HepG2 (cell line): ENCODE measurements around the gene ZFP36L2. TPM values are rescaled to one million over a fixed set of nuclear protein-coding genes. Genes with fewer than 3 reads are reported as not detected.

Experiments used
- GPN1 ChIP-seq: sonication (generic); formaldehyde crosslinking; IDR thresholded peaks from 2 replicates; pipeline ENCODE4 v1.5.1; 2020; ENCODE audit warnings: missing genetic modification reagents, borderline replicate concordance
- IKZF4 ChIP-seq: sonication (generic); formaldehyde crosslinking; IDR thresholded peaks from 2 replicates; pipeline ENCODE4 v1.5.1; 2020; ENCODE audit warnings: borderline replicate concordance, mild to moderate bottlenecking, low read depth, missing genetic modification reagents; ENCODE audit errors: not compliant biosample characterization
- KLF12 ChIP-seq: sonication (generic); formaldehyde crosslinking; IDR thresholded peaks from 2 replicates; pipeline ENCODE4 v1.4.0; 2020; ENCODE audit warnings: missing genetic modification reagents, borderline replicate concordance
- RXRA ChIP-seq: sonication (generic); formaldehyde crosslinking; IDR thresholded peaks from 2 replicates; pipeline ENCODE4 v1.5.1; 2020; ENCODE audit warnings: missing genetic modification reagents
- SKI ChIP-seq: fragments of 450-650 bp; IDR thresholded peaks from one replicate; pipeline ENCODE4 v1.6.1; 2018; ENCODE audit warnings: mild to moderate bottlenecking; ENCODE audit not compliant: partially characterized antibody
- SRSF9 ChIP-seq: fragments of 200-400 bp; formaldehyde crosslinking; IDR thresholded peaks from 2 replicates; pipeline ENCODE4 v1.6.1; 2018; ENCODE audit warnings: borderline replicate concordance, mild to moderate bottlenecking, low read depth, low read length; ENCODE audit not compliant: insufficient read depth, poor library complexity, severe bottlenecking
- SSRP1 ChIP-seq: IDR thresholded peaks from 2 replicates; pipeline ENCODE4 v1.6.1; 2016; ENCODE audit warnings: control low read depth
- TBX2 ChIP-seq: sonication (generic); formaldehyde crosslinking; IDR thresholded peaks from 2 replicates; pipeline ENCODE4 v1.5.0; 2020; ENCODE audit warnings: missing genetic modification reagents, mild to moderate bottlenecking, borderline replicate concordance
- TSC22D2 ChIP-seq: sonication (generic); formaldehyde crosslinking; IDR thresholded peaks from 2 replicates; pipeline ENCODE4 v1.5.1; 2020; ENCODE audit warnings: missing genetic modification reagents, mild to moderate bottlenecking, borderline replicate concordance
- ZNF333 ChIP-seq: sonication (generic); formaldehyde crosslinking; IDR thresholded peaks from 2 replicates; pipeline ENCODE4 v1.4.0; 2020; ENCODE audit warnings: mild to moderate bottlenecking, missing genetic modification reagents, borderline replicate concordance
- ZNF33A ChIP-seq: sonication (generic); formaldehyde crosslinking; IDR thresholded peaks from 2 replicates; pipeline ENCODE4 v1.5.1; 2020; ENCODE audit warnings: missing genetic modification reagents, mild to moderate bottlenecking, moderate library complexity, borderline replicate concordance
- ZNF543 ChIP-seq: sonication (generic); formaldehyde crosslinking; IDR thresholded peaks from 2 replicates; pipeline ENCODE4 v1.4.0; 2020; ENCODE audit warnings: mild to moderate bottlenecking, missing genetic modification reagents
- ZNF766 ChIP-seq: sonication (generic); formaldehyde crosslinking; IDR thresholded peaks from 2 replicates; pipeline ENCODE4 v1.5.0; 2020; ENCODE audit warnings: missing genetic modification reagents, borderline replicate concordance
- polyA plus RNA-seq, 8 experiments: library from polyadenylated mRNA; depleted of rRNA in 3 of 8; stranded (reverse) in 7 of 8; unstranded in 1 of 8; fragments of >200 nt; fragmentation: Illumina TruSeq in 4 of 8; extraction: Trizol in 4 of 8; gene quantifications; 2 replicates each; pipeline versions ENCODE4 v1.2.1 to v1.2.3, GENCODE V29; 2011 to 2016; ENCODE audit warnings: low read depth in 4 of 8, missing spikeins in 1 of 8, mixed read lengths in 1 of 8; ENCODE audit not compliant: insufficient read depth in 1 of 8
- total RNA-seq, 5 experiments: library from RNA; depleted of rRNA; stranded (reverse); fragments of >200 nt; fragmentation: Illumina TruSeq; extraction: Trizol; gene quantifications; 2 replicates each; pipeline ENCODE4 v1.2.3, GENCODE V29; 2016; ENCODE audit warnings: low read depth in 1 of 5
- TF ChIP-seq, protein P1 (sequence below): sonication (generic); formaldehyde crosslinking; IDR thresholded peaks from 2 replicates; pipeline ENCODE4 v1.4.0; 2020; ENCODE audit warnings: missing genetic modification reagents, borderline replicate concordance
- TF ChIP-seq, protein P2 (sequence below): sonication (generic); formaldehyde crosslinking; IDR thresholded peaks from 2 replicates; pipeline ENCODE4 v1.5.1; 2020; ENCODE audit warnings: missing genetic modification reagents, mild to moderate bottlenecking, borderline replicate concordance
- TF ChIP-seq, protein P3 (sequence below): IDR thresholded peaks from 2 replicates; pipeline ENCODE4 v1.6.1; 2016; ENCODE audit warnings: control low read depth
- TF ChIP-seq, protein P4 (sequence below): sonication (generic); formaldehyde crosslinking; conservative IDR thresholded peaks from 2 replicates; pipeline ENCODE4 v1.4.0; 2020; ENCODE audit warnings: mild to moderate bottlenecking, missing genetic modification reagents, moderate library complexity
- TF ChIP-seq, protein P5 (sequence below): IDR thresholded peaks from 2 replicates; pipeline ENCODE4 v1.6.1; 2018; ENCODE audit warnings: missing genetic modification reagents, mild to moderate bottlenecking, missing compliant biosample characterization

The ZFP36L2 gene
- total and polyA plus RNA-seq, 2 of the 13 experiments (the other 11 are each of a cell fraction or from before 2014, with no cell fraction given), result 11.2 to 21.8 TPM

DNA sequence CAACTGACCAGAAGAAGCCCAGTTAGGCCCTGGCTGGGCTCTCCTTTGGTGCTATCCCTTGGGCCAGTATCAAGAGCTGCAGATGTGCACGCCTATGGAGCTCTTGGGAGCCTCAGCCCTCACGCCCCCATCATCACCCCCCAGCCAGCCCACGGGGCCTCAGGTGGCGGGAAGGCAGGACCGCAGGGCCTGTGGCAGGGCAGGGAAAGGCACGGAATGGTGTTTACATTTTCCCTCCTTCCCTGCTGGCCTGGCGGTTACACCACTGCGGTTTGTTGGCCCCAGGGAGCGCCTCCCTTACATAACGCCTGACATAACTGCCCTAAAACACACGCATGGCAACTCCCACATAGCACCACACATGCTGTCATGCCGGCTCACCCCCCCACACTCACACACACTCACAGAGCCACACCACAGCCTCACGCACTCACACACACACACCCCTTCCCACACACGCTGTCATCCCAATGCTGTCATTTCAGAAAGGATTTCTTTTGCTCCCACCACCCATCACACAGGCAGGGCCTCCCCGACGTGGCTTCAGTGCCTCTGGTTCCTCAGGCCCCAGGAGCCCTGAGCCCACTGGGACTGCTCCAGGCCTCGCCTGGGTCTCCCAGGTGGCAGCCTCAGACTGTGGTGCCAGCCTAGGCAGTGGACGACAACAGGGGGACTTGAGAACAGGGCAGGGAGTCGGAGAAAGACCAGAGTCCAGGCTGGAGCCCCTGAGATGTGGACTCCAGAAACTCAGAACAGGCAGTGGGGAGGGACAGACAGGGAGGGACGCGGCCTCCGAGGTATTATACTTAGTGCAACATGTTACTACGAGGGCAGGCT lies 15.7 kb downstream of the ZFP36L2 start (continued):
- TF ChIP-seq, protein P1, sequence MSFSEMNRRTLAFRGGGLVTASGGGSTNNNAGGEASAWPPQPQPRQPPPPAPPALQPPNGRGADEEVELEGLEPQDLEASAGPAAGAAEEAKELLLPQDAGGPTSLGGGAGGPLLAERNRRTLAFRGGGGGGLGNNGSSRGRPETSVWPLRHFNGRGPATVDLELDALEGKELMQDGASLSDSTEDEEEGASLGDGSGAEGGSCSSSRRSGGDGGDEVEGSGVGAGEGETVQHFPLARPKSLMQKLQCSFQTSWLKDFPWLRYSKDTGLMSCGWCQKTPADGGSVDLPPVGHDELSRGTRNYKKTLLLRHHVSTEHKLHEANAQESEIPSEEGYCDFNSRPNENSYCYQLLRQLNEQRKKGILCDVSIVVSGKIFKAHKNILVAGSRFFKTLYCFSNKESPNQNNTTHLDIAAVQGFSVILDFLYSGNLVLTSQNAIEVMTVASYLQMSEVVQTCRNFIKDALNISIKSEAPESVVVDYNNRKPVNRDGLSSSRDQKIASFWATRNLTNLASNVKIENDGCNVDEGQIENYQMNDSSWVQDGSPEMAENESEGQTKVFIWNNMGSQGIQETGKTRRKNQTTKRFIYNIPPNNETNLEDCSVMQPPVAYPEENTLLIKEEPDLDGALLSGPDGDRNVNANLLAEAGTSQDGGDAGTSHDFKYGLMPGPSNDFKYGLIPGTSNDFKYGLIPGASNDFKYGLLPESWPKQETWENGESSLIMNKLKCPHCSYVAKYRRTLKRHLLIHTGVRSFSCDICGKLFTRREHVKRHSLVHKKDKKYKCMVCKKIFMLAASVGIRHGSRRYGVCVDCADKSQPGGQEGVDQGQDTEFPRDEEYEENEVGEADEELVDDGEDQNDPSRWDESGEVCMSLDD (CRISPR knock-in tag), result peak; percentile 66; the same call in 1 of the 2 replicates
- TF ChIP-seq ZNF766, result peak; percentile 58; the same call in 1 of the 2 replicates
- TF ChIP-seq ZNF543 (CRISPR knock-in tag), result peak; percentile 70
- TF ChIP-seq, protein P2, sequence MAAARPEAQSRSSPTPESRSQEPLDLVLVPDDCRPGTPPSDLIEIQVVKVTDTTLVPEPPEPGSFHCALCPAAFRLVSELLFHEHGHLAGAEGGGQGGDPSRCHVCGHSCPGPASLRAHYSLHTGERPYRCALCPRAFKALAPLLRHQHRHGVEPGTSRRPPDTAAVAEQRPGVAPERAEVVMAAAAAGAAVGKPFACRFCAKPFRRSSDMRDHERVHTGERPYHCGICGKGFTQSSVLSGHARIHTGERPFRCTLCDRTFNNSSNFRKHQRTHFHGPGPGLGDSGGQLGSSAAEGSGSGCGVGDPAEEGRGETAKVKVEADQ, result 0 out of 2 replicates have a peak, but pooled peaks have one; percentile 54
- TF ChIP-seq RXRA, result peak; percentile 87; the same call in 1 of the 2 replicates
- no peak for TF ChIP-seq ZNF33A
- TF ChIP-seq, protein P3, sequence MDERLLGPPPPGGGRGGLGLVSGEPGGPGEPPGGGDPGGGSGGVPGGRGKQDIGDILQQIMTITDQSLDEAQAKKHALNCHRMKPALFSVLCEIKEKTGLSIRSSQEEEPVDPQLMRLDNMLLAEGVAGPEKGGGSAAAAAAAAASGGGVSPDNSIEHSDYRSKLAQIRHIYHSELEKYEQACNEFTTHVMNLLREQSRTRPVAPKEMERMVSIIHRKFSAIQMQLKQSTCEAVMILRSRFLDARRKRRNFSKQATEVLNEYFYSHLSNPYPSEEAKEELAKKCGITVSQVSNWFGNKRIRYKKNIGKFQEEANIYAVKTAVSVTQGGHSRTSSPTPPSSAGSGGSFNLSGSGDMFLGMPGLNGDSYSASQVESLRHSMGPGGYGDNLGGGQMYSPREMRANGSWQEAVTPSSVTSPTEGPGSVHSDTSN (CRISPR knock-in tag), result no peak
- no peak for TF ChIP-seq SRSF9
- TF ChIP-seq GPN1 (CRISPR knock-in tag), result no peak
- no peak for TF ChIP-seq SSRP1 (CRISPR knock-in tag)
- TF ChIP-seq, protein P4, sequence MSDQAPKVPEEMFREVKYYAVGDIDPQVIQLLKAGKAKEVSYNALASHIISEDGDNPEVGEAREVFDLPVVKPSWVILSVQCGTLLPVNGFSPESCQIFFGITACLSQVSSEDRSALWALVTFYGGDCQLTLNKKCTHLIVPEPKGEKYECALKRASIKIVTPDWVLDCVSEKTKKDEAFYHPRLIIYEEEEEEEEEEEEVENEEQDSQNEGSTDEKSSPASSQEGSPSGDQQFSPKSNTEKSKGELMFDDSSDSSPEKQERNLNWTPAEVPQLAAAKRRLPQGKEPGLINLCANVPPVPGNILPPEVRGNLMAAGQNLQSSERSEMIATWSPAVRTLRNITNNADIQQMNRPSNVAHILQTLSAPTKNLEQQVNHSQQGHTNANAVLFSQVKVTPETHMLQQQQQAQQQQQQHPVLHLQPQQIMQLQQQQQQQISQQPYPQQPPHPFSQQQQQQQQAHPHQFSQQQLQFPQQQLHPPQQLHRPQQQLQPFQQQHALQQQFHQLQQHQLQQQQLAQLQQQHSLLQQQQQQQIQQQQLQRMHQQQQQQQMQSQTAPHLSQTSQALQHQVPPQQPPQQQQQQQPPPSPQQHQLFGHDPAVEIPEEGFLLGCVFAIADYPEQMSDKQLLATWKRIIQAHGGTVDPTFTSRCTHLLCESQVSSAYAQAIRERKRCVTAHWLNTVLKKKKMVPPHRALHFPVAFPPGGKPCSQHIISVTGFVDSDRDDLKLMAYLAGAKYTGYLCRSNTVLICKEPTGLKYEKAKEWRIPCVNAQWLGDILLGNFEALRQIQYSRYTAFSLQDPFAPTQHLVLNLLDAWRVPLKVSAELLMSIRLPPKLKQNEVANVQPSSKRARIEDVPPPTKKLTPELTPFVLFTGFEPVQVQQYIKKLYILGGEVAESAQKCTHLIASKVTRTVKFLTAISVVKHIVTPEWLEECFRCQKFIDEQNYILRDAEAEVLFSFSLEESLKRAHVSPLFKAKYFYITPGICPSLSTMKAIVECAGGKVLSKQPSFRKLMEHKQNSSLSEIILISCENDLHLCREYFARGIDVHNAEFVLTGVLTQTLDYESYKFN (CRISPR knock-in tag), result peak; percentile 88
- TF ChIP-seq TSC22D2 (CRISPR knock-in tag), result no peak; the same call in 1 of the 2 replicates
- peak; percentile 69 for TF ChIP-seq SKI
- no peak for TF ChIP-seq KLF12 (CRISPR knock-in tag)
- TF ChIP-seq, protein P5, sequence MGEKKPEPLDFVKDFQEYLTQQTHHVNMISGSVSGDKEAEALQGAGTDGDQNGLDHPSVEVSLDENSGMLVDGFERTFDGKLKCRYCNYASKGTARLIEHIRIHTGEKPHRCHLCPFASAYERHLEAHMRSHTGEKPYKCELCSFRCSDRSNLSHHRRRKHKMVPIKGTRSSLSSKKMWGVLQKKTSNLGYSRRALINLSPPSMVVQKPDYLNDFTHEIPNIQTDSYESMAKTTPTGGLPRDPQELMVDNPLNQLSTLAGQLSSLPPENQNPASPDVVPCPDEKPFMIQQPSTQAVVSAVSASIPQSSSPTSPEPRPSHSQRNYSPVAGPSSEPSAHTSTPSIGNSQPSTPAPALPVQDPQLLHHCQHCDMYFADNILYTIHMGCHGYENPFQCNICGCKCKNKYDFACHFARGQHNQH (CRISPR knock-in tag), result peak; percentile 92
- TF ChIP-seq TBX2 (CRISPR knock-in tag), result peak; percentile 95
- no peak; the same call in 1 of the 2 replicates for TF ChIP-seq ZNF333 (CRISPR knock-in tag)
- no peak for TF ChIP-seq IKZF4 (CRISPR knock-in tag)
